Breast epithelium (tissue), 3 donors: ENCODE data around the gene HSF5.

ENCODE experiments used
- POLR2A ChIP-seq: fragments of 450-650 bp; IDR thresholded peaks from one replicate; pipeline ENCODE4 v1.6.1; 2016; ENCODE audit warnings: antibody characterized with exemption, mild to moderate bottlenecking, moderate library complexity
- POLR2AphosphoS5 ChIP-seq, 3 donors: sonication (generic); formaldehyde crosslinking; IDR thresholded peaks; one replicate each; pipeline ENCODE4 v1.6.1; 2017; ENCODE audit warnings: antibody characterized with exemption in 3 of 3
- TF ChIP-seq, protein P1 (sequence below), 3 donors: fragments of 450-650 bp; IDR thresholded peaks; one replicate each; pipeline ENCODE4 v1.5.1; 2016 to 2017; ENCODE audit warnings: antibody characterized with exemption in 3 of 3, mild to moderate bottlenecking in 3 of 3, moderate library complexity in 3 of 3

DNA sequence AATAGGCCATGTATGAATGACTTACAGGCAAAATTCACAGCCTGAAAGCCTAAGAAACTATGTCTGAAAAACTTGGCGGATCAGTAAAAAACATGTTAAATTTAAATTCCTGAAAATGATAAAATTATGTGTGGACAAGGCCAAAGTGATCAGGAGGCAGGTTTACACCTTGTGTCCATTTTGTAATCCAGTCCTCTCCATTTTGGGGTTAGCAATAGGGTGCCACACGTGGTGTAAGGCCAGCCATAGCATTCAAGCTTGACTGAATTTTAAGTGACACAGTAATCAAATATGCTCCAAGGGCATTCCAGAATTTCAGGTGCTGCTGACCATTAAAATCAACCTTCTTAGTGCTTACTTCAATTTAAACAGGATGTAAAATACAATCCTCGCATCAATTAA, 73.6 kb downstream of the HSF5 start:
- TF ChIP-seq, protein P1, sequence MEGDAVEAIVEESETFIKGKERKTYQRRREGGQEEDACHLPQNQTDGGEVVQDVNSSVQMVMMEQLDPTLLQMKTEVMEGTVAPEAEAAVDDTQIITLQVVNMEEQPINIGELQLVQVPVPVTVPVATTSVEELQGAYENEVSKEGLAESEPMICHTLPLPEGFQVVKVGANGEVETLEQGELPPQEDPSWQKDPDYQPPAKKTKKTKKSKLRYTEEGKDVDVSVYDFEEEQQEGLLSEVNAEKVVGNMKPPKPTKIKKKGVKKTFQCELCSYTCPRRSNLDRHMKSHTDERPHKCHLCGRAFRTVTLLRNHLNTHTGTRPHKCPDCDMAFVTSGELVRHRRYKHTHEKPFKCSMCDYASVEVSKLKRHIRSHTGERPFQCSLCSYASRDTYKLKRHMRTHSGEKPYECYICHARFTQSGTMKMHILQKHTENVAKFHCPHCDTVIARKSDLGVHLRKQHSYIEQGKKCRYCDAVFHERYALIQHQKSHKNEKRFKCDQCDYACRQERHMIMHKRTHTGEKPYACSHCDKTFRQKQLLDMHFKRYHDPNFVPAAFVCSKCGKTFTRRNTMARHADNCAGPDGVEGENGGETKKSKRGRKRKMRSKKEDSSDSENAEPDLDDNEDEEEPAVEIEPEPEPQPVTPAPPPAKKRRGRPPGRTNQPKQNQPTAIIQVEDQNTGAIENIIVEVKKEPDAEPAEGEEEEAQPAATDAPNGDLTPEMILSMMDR (IDR thresholded peaks at IDR 0.05), result no peak
- TF ChIP-seq POLR2AphosphoS5 (IDR thresholded peaks at IDR 0.05) (no peak), POLR2A (no peak)
